Adipocyte (in vitro differentiated cells): ENCODE results near the gene TMEM117.
"Not testable (repeated sequence)": the region's sequence is repeated elsewhere in the genome, so short reads cannot be mapped to it uniquely, and the experiment has no call there.

Experiments used
- DNase-seq: peaks from one replicate; pipeline ENCODE4 v3.0.0-alpha.2; 2015; ENCODE audit warnings: low read depth
- H3K27me3 ChIP-seq: replicated peaks from 2 replicates; pipeline ENCODE4 v1.7.0; 2013; ENCODE audit warnings: mild to moderate bottlenecking, low read length, moderate library complexity; ENCODE audit not compliant: control insufficient read depth, insufficient read depth
- H3K36me3 ChIP-seq: 2 replicates; pipeline ENCODE4 v1.7.0; 2013; ENCODE audit warnings: low read length, mild to moderate bottlenecking, moderate library complexity; ENCODE audit not compliant: control insufficient read depth, insufficient read depth, severe bottlenecking
- H3K4me1 ChIP-seq: 2 replicates; pipeline ENCODE4 v1.7.0; 2013; ENCODE audit warnings: mild to moderate bottlenecking, low read length, moderate library complexity; ENCODE audit not compliant: control insufficient read depth, insufficient read depth
- H3K4me3 ChIP-seq: 2 replicates; pipeline ENCODE4 v1.7.0; 2013; ENCODE audit warnings: mild to moderate bottlenecking, low read length, moderate library complexity
- H3K9ac ChIP-seq: 2 replicates; pipeline ENCODE4 v1.7.0; 2013; ENCODE audit warnings: mild to moderate bottlenecking, low read length, moderate library complexity
- H3K9me3 ChIP-seq: 2 replicates; pipeline ENCODE4 v1.7.0; 2013; ENCODE audit warnings: mild to moderate bottlenecking, low read length, moderate library complexity; ENCODE audit not compliant: control insufficient read depth

The TMEM117 gene

DNA sequence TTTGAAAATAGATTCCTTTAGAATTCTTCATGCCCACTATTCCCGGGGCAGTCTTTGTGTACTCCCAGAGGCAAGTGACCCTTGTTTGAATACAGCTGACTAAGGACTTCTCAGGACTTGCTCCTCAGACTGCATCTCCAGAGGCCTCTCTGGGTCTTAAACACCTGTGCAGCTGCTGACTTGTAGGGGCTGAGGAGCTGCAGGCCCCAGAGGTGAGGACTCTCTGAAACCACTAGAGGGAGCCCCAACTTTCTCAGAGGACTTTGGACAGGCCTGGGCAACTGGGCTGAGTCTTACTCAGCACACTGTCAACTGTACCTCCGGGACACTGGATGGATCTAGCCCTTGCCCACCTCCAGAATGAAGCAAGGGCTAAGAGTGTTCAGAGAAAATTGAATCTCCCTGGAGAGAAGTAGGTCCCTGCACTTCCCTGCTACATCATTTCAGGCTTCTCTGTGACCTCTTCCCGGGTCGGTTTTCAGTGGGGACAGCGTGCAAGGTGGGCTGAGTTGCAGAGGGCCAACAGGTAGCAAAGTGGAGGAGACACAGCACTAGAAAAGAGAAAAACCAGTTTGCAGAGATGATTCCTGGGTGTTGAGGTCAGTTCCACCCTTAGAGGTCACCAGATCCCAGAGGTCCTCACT is 164.6 kb downstream of the TMEM117 start:
- peak; percentile 49 for DNase-seq
- H3K9ac ChIP-seq, result no peak overlapping the region

DNA sequence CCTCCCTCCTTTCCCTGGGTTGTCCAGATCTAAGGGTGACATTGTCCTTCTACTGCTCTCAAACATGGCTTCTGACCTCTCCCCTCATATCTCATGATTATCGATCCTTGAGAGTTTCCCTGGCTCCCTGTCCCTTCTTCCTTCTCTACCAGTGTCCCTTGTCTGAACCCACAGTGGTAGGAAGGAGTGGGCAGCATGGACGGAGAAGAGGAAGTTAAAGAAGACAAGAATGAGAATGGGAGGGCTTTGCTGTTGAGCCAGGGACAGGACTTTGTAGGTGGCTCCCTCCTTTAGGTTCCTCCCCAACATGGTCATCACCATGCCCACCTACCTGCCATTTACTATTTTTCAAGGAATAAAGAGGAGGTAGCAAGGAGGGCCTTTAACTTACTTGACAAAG is 166.7 kb downstream of the TMEM117 start:
- Histone ChIP-seq H3K36me3 (no peaks in the 10 kb centered on the region), H3K4me3 (no peak overlapping the region), H3K9me3 (no peaks in the 10 kb centered on the region), H3K27me3 (no peaks in the 10 kb centered on the region), H3K9ac (no peak overlapping the region), H3K4me1 (no peaks in the 10 kb centered on the region)
- DNase-seq, result no peak

More for the DNA sequence above, 164.6 kb downstream of the TMEM117 start:
- Histone ChIP-seq H3K27me3 (no peaks in the 10 kb centered on the region), H3K4me1 (no peaks in the 10 kb centered on the region), H3K9me3 (no peaks in the 10 kb centered on the region), H3K4me3 (no peak overlapping the region), H3K36me3 (no peaks in the 10 kb centered on the region)

DNA sequence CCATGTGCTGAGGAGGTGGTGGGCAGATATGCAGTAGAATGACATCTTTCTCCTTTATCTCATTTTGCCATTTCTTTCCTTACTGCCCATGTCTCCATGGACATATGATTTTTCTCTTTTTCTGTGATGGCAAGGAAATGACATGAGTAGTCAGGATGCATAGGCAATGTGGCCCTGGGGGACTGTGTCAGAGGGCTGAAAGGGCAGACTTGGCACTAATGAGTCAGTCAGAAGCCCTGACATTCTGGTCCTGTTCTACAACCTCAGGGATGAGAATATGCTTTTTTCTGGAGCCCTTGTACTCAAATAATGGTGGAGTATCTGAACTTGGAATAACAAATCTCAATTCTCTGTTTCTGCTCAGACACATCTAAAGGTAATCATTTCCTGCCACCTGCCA is 167.8 kb downstream of the TMEM117 start:
- H3K27me3 ChIP-seq, result no peaks in the 10 kb centered on the region
- H3K4me1 ChIP-seq, result no peaks in the 10 kb centered on the region
- H3K36me3 ChIP-seq, result no peaks in the 10 kb centered on the region
- no peak overlapping the region for H3K9ac ChIP-seq
- DNase-seq, result no peak
- no peak overlapping the region for H3K4me3 ChIP-seq
- H3K9me3 ChIP-seq, result peaks cover 9% of the 10 kb centered on the region

DNA sequence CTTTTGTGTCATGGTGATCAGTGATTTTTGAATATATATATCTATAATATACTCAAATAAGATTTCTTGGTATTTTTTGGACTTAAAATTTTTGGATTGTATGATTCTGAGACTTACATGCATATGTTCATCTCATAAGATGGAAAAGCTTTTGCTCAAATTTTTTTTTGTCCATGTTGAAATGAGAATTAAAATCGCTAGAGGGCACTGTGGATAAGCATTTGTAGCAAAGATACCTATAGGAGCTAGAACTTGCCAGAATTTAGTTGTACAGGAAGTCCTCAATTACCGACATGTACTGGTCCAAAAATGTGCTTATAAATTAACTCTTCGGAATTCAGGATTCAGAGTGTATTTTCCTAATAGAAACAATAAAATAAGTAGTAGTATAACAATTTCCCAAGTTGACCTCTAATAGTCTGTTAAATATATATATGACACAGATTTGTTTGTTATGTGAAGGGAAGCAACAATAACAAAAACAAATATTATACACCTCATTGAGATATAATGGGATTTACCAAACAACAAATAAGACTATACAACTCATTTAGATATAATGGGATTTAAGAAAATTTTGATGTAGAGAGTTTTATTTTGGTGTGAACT is 179.6 kb downstream of the TMEM117 start:
- DNase-seq, result peak; percentile 84

DNA sequence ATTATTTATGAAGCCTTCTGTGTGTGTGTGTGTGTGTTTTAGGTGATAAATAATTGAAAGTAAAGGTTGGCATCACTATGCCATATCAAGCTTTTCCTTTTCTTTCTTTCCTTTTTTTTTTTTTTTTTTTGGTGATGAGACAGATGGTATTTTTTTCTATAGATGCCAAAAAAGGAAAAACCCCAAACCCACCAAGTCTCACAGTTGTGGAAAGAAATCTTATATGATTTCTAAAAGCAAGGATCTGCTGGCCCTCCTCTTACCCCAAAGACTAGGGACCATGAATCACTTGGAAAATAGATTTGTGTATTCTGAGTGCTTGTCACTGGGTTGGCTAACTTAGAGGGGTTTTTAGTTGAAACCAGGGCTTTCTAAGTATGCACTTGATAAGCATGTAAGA is 181.3 kb downstream of the TMEM117 start:
- H3K4me1 ChIP-seq, result no peaks in the 10 kb centered on the region
- H3K36me3 ChIP-seq, result no peaks in the 10 kb centered on the region
- H3K9me3 ChIP-seq, result no peaks in the 10 kb centered on the region
- H3K4me3 ChIP-seq, result no peak overlapping the region
- no peaks in the 10 kb centered on the region for H3K27me3 ChIP-seq
- H3K9ac ChIP-seq, result no peak overlapping the region
- no peak for DNase-seq

More for the DNA sequence above, 179.6 kb downstream of the TMEM117 start:
- no peaks in the 10 kb centered on the region for H3K9me3 ChIP-seq
- no peaks in the 10 kb centered on the region for H3K4me1 ChIP-seq
- H3K9ac ChIP-seq, result no peak overlapping the region
- no peaks in the 10 kb centered on the region for H3K27me3 ChIP-seq
- no peaks in the 10 kb centered on the region for H3K36me3 ChIP-seq
- no peak overlapping the region for H3K4me3 ChIP-seq

DNA sequence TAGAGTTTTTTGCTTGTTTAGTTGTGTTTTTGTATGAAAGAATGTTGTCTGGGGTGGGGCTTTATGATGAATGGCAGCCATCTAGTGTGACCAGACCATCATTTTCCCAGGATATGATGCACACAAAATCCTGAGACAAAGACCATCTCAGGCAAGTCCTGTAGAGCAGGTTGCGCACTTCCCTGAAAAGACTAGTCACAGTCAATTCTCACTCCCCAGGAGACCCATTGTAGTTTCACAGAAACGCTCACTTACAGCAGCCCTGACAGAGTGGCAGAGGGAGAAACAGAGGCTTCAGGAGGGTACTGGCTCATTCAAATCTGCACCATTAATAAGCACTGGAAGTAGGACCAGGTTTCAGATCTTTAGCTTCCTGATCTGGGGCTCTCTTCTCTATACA is 183.2 kb downstream of the TMEM117 start:
- H3K9me3 ChIP-seq, result no peaks in the 10 kb centered on the region
- no peak for DNase-seq
- H3K27me3 ChIP-seq, result no peaks in the 10 kb centered on the region
- no peak overlapping the region for H3K4me3 ChIP-seq
- no peak overlapping the region for H3K9ac ChIP-seq
- no peaks in the 10 kb centered on the region for H3K4me1 ChIP-seq
- no peaks in the 10 kb centered on the region for H3K36me3 ChIP-seq

DNA sequence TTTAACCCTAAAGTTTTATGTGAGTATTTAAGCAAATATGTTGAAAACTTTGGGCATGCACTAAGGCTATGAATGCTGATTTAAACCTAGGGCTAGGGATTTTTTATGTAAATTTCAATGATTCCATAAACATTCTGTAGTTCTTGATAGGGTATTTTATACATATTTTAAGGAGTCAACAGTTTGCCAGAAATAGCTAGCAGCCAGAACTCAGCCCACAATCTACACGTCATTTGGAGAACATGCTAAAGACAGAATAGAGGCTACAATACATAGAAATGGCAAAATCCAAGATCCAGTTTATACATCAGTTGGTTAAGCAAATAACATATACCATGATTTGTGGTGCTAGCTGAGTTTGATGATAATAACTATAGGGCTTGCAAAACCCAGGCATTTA is 184.7 kb downstream of the TMEM117 start:
- H3K27me3 ChIP-seq, result no peaks in the 10 kb centered on the region
- H3K4me3 ChIP-seq, result no peak overlapping the region
- H3K4me1 ChIP-seq, result no peaks in the 10 kb centered on the region
- H3K9me3 ChIP-seq, result no peaks in the 10 kb centered on the region
- no peak overlapping the region for H3K9ac ChIP-seq
- H3K36me3 ChIP-seq, result no peaks in the 10 kb centered on the region
- no peak for DNase-seq

DNA sequence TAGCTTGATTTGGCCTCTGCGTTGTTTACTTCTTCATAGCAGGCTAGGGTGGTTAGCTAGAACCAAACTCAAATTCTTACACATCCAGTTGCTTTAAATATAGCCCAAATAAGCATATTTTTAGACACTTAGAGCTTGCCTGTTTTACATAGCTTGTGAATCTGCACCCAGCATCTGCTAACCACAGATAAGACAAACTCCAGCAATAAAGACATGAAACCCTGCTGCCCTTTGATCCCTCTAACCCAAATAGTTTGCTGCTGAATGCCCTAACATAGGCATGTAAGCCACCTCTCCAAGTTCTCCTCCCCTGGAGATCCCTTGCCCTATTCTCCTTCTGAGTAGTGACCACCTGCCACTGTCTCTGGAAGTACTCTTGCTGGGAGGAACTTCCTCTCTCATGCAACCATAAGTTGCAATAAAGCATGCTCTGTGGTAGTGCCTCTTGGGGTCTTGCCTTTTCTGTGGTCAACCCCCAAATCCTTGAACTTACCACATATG is 185.6 kb downstream of the TMEM117 start:
- Histone ChIP-seq H3K36me3 (no peaks in the 10 kb centered on the region), H3K4me3 (no peak overlapping the region), H3K27me3 (no peaks in the 10 kb centered on the region), H3K9ac (no peak overlapping the region), H3K9me3 (no peaks in the 10 kb centered on the region), H3K4me1 (no peaks in the 10 kb centered on the region)
- DNase-seq, result no peak

DNA sequence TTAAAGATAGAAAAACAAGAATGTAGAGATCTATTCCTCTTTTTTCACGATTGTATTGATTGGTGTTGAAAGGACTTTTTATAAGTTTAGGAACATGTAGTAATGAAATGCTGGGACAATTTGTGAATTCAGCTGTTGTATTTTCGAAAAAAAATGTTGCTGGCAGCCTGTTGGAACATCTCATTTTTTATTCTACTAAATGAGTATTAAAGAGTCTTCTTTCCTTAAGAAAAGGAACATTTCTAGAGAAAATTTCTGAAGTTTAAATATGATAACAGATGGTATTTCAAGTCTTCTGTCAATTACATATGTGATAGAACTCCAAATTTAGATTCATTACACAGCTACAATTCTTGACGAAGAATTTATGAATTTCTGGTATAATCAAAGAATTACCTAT is 189.6 kb downstream of the TMEM117 start:
- H3K4me3 ChIP-seq, result no peak overlapping the region
- no peak for DNase-seq
- no peaks in the 10 kb centered on the region for H3K36me3 ChIP-seq
- H3K9ac ChIP-seq, result no peak overlapping the region
- no peaks in the 10 kb centered on the region for H3K9me3 ChIP-seq
- H3K4me1 ChIP-seq, result no peaks in the 10 kb centered on the region
- H3K27me3 ChIP-seq, result no peaks in the 10 kb centered on the region

DNA sequence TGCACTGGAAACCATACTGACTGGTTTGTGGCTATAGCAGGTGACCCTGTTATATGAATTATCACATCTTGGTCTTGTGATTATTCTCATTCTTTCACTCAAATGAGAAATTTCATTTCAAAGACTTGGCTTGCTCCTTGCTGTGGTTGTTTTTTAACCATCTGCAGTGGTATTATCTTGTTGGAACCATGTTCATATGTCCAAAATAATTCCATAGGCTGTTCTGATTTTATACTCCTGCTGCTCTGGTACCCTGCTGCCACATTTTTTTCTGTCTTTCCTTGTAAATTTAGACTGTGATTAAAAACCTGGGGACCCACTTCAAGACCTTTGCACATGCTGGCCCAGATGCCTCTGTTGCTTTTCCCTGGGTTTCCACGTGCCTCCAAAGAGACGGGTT is 190.2 kb downstream of the TMEM117 start:
- H3K4me1 ChIP-seq, result no peaks in the 10 kb centered on the region
- DNase-seq, result no peak
- peaks cover under 1% of the 10 kb centered on the region for H3K9me3 ChIP-seq
- no peaks in the 10 kb centered on the region for H3K27me3 ChIP-seq
- H3K9ac ChIP-seq, result no peak overlapping the region
- H3K4me3 ChIP-seq, result no peak overlapping the region
- no peaks in the 10 kb centered on the region for H3K36me3 ChIP-seq

DNA sequence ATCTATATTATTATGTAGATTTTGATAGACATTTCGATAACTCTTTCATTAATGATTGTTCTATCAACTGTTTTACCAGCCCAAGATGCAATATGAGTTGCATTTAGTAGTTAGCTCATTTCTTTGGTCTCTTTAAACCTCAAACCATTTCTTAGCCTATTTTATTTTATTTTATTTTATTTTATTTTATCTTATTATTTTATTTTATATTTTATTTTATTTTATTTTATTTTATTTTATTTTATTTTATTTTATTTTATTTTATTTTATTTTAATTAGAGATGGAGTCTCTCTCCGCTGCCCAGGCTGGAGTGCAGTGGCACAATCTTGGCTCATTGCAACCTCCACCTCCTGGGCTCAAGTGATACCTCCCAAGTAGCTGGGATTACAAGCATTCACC is 191.0 kb downstream of the TMEM117 start:
- H3K27me3 ChIP-seq, H3K9me3 ChIP-seq, H3K4me3 ChIP-seq, H3K36me3 ChIP-seq, DNase-seq, H3K9ac ChIP-seq, H3K4me1 ChIP-seq: not testable (repeated sequence)

DNA sequence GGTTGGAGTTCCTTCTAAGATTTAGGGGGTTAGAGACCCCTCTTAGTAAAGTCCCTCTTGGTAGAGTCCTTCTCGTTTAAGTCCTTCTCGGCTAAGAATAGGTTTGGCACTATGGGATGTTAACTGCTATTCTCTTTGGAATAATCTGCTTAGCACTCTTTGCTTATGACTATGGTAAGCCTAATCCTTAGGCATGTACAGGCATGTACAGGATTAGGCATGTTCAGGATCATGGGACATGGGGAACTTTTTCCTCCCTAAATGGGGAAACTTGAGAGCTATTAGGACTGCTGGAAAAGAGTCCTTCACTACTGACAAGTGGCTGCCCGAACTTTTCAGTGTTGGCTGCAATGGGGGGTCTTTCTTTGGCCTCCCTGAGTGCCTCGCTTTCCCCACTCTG is 193.3 kb downstream of the TMEM117 start:
- Histone ChIP-seq H3K4me1 (no peaks in the 10 kb centered on the region), H3K27me3 (no peaks in the 10 kb centered on the region), H3K4me3 (no peak overlapping the region), H3K9me3 (peaks cover 10% of the 10 kb centered on the region), H3K9ac (no peak overlapping the region), H3K36me3 (no peaks in the 10 kb centered on the region)
- no peak for DNase-seq
